ENCODE results near the gene CST6. TPM values are rescaled to one million over a fixed set of nuclear protein-coding genes. Genes with fewer than 3 reads are reported as not detected.
"Not testable (repeated sequence)": the region's sequence is repeated elsewhere in the genome, so short reads cannot be mapped to it uniquely, and the experiment has no call there.

Gene CST6
- total RNA-seq, 1 donor from 2014 or later: 0.59 TPM

GRCh38 chr11:66014804-66015453 is 3.1 kb downstream of the CST6 start:
- intact Hi-C loops (cut with micrococcal nuclease): no loop called here

GRCh38 chr11:66015454-66015881 is 3.7 kb downstream of the CST6 start:
- intact Hi-C loops (cut with micrococcal nuclease): no loop called here

GRCh38 chr11:66015936-66016792 is 4.4 kb downstream of the CST6 start:
- intact Hi-C loops (cut with micrococcal nuclease): no loop called here

GRCh38 chr11:66016793-66017177 is 5.0 kb downstream of the CST6 start:
- intact Hi-C loops (cut with micrococcal nuclease): no loop called here

- intact Hi-C loops (cut with micrococcal nuclease): no loop called here
These were observed 5.5 kb downstream of the CST6 start for GRCh38 chr11:66017321-66017720.

- intact Hi-C loops (cut with micrococcal nuclease): no loop called here
These were observed 8.4 kb downstream of the CST6 start for GRCh38 chr11:66020212-66020611.

GRCh38 chr11:66020618-66021357 is 9.0 kb downstream of the CST6 start:
- intact Hi-C loops (cut with micrococcal nuclease): no loop called here

GRCh38 chr11:66022401-66023185 is 10.8 kb downstream of the CST6 start:
- intact Hi-C loops (cut with micrococcal nuclease): loop anchor here (1.0 kb wide), 3 partner anchors 20 to 138 kb away; partner anchors contain the start of genes BANF1 and EIF1AD

GRCh38 chr11:66023186-66023440 is 11.3 kb downstream of the CST6 start:
- intact Hi-C loops (cut with micrococcal nuclease): not testable (repeated sequence)

GRCh38 chr11:66026017-66026529 is 14.3 kb downstream of the CST6 start, which contains the start of gene CATSPER1:
Gene CATSPER1 (minus strand): TSS chr11:66026479. CDS start chr11:66026379, 100 bp downstream.
- intact Hi-C loops (cut with micrococcal nuclease): no loop called here

- intact Hi-C loops (cut with micrococcal nuclease): no loop called here
These were observed 21.3 kb downstream of the CST6 start for GRCh38 chr11:66032957-66033735.

- intact Hi-C loops (cut with micrococcal nuclease): no loop called here
These were observed 24.0 kb downstream of the CST6 start for GRCh38 chr11:66035653-66036333.

- intact Hi-C loops (cut with micrococcal nuclease): no loop called here
These were observed 24.5 kb downstream of the CST6 start for GRCh38 chr11:66036334-66036710.

GRCh38 chr11:66037327-66037726 is 25.5 kb downstream of the CST6 start:
- intact Hi-C loops (cut with micrococcal nuclease): no loop called here

GRCh38 chr11:66039765-66040164 is 28.0 kb downstream of the CST6 start:
- intact Hi-C loops (cut with micrococcal nuclease): no loop called here

- intact Hi-C loops (cut with micrococcal nuclease): no loop called here
These were observed 30.6 kb downstream of the CST6 start for GRCh38 chr11:66042227-66042995.

GRCh38 chr11:66042996-66043906 is 31.4 kb downstream of the CST6 start:
- intact Hi-C loops (cut with micrococcal nuclease): no loop called here

- intact Hi-C loops (cut with micrococcal nuclease): no loop called here
These were observed 32.9 kb downstream of the CST6 start for GRCh38 chr11:66044757-66045156.

All from T-helper 1 cell treated with Interleukin-12 subunit alpha and Interleukin-12 subunit beta and Interleukin-4 antibody, amounts not matched to agents 30 ng/mL and 1 ng/mL, for 36 hours (primary cell).